Measurements from ENCODE around the gene STIMATE. TPM values are rescaled to one million over a fixed set of nuclear protein-coding genes. Genes with fewer than 3 reads are reported as not detected.

Gene STIMATE
- total RNA-seq, 1 experiment from 2014 or later: 18.0 TPM

- DNase-seq (ENCODE audit: low read depth, low spot score): no peak
- in situ Hi-C loops (cut with HindIII; ENCODE audit: low pct_unique_long_range_greater_than_20kb, low sequenced_read_pairs): no loop called here
Measured at GRCh38 chr3:52904000-52904399, 6.7 kb upstream of the STIMATE start.

DNA sequence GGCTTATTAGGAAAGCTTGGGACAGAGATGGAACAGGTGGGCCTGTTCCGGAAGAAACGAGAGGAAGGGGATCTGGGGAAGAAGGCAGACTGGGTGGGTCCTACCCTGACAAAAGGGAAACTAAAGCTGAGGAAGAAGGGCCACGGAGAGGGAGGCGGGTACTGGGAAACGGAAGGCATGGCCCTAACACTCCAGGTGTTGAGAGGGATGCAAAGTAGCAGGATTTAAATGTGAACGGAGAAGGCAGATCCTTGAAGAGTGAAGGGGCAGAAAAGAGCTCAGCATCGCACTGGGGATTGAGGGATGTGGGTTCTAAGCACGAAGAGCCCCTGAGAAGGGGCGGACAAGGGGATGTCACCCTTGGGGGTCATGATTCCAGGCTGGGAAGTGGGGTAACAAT, 735 bp downstream of the STIMATE start:
- no peak for DNase-seq (ENCODE audit: low read depth, low spot score)
- in situ Hi-C loops (cut with HindIII; ENCODE audit: low pct_unique_long_range_greater_than_20kb, low sequenced_read_pairs): no loop called here

DNA sequence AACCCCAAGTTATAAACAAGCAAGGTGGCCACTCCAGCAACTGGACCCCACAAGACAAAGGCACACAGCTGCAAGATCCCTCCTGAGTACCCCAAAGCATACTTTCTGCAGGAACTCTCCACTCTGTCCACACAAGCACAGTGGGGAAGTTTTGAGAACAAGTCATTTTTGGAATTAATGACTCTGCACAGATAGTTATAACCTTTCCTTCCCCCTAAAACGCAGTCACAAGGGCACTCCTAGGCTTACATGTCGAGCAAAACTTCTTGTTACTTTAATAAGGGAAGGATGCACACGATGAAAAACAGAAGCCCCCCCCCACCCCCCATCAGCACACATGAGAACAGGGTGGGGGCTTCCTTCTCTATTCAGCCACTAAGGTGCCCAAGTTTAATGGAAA, 1.2 kb downstream of the STIMATE start:
- in situ Hi-C loops (cut with HindIII; ENCODE audit: low pct_unique_long_range_greater_than_20kb, low sequenced_read_pairs): no loop called here
- DNase-seq (ENCODE audit: low read depth, low spot score): no peak

DNA sequence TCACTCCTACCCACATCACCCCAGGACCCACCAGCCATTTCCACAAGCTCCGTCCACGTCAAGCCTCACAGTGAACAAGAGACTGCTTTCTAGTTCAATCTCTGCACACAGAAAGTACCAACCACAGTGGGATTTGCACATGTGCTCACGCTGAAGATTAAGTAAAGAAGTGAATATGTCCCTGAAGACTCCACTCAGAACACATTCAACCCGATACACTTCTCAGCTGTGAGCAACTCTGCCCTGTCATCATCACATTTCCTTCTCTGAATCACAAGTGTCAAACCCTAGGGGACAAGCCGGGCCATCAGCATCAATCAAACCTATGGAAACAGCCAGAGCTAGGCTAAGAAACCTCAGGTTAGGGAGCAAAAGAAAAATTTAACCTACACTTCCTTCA, 1.9 kb downstream of the STIMATE start:
- DNase-seq (ENCODE audit: low read depth, low spot score): no peak
- in situ Hi-C loops (cut with HindIII; ENCODE audit: low pct_unique_long_range_greater_than_20kb, low sequenced_read_pairs): no loop called here

DNA sequence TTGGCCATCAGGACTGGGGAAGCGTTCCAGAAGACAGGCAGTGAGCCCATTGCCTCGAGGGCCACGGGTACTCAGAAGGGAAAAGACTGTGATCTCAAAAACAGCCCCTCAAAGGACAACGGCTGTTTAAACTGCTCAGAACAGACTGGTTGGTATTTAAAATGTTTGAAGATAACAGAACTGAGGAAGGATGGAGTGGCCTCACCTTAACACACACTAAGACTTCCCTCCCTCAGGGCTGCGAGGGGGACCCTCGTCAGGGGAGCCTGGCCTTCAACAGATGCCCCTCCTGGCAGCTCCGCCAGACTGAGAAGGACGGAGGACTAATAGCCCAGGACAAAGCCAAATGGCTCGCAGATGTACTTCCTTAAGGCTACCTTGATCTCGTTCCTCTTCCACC, 2.6 kb downstream of the STIMATE start:
- in situ Hi-C loops (cut with HindIII; ENCODE audit: low pct_unique_long_range_greater_than_20kb, low sequenced_read_pairs): no loop called here
- DNase-seq (ENCODE audit: low read depth, low spot score): no peak

GRCh38 chr3:52893723-52894122, 3.6 kb downstream of the STIMATE start:
- in situ Hi-C loops (cut with HindIII; ENCODE audit: low pct_unique_long_range_greater_than_20kb, low sequenced_read_pairs): no loop called here
- no peak for DNase-seq (ENCODE audit: low read depth, low spot score)

DNA sequence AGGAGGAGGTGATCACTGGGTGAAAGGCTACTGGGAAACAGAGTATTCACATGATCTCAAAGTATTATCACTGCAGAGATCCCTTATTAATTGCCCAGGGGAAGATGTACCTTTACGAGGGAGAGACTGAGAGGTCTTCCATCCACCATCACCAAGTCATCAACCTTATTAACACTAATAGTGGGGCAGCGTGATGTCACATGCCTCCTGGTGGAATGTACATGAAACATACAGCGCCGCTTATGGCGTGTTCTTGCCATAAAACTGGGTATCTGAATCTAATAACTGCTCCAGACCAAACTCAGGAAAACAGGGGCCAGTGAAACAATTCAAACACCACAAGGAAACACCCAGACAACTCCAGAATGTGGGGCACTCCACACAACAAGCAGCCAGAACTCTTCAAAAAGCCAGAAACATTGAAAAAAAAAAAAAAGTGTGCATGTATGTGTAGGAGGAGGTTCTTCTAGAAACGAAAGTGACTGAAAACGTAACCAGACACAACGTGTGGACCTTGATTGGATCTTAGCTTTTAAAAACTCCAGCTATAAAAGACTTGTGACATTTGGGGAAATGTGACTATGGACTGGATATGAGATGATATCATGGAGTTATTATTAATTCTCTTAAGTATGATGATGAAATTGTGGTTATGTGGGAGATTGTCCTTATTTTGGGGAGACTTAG, 4.6 kb downstream of the STIMATE start:
- peak; percentile 68 for DNase-seq (ENCODE audit: low read depth, low spot score)
- in situ Hi-C loops (cut with HindIII; ENCODE audit: low pct_unique_long_range_greater_than_20kb, low sequenced_read_pairs): no loop called here

- peak; percentile 64 for DNase-seq (ENCODE audit: low read depth, low spot score)
- in situ Hi-C loops (cut with HindIII; ENCODE audit: low pct_unique_long_range_greater_than_20kb, low sequenced_read_pairs): no loop called here
Measured at GRCh38 chr3:52892290-52892624, 5.1 kb downstream of the STIMATE start.

DNA sequence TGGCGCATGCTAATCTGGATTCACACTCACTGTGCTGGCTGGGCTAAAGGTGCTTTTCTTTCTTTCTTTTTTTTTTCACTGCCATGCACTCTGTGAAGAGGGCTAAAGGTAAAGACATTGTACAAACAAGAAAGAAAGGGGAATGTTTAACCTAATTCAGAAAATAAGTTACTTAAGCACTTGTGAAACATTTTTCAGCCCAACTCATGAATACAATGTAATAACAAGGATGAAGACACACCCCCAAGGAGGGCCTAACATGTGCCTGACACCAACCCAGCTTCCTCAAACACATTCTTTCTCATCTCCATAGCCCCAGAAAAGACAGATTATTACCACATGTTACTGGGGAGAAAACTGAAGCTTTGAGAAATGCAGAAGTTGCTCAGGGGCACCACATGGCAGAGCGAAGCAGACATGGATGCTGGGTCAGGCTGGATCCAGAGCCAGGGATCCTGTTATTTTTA, 5.7 kb downstream of the STIMATE start:
- in situ Hi-C loops (cut with HindIII; ENCODE audit: low pct_unique_long_range_greater_than_20kb, low sequenced_read_pairs): no loop called here
- DNase-seq (ENCODE audit: low read depth, low spot score): no peak

DNA sequence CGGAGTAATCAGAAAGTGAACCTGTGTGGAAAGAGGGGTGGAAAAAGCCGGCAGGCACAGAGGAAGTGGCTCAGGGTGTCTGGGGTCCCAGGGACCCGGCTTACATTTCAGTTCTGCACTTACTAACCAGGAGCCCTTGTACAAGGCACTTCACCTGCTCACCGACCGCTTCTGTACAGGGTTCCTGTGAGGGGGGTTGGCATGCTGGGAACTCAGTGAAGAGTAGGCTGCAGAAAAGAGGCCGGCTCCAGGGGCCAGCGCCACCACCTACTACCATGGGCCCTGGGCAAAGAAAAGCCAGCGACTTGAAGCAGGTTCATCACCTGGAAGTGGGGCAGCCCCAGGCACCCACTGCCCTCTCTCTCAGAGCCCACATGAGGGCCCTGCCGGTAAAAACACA, 6.2 kb downstream of the STIMATE start:
- no peak for DNase-seq (ENCODE audit: low read depth, low spot score)
- in situ Hi-C loops (cut with HindIII; ENCODE audit: low pct_unique_long_range_greater_than_20kb, low sequenced_read_pairs): no loop called here

DNA sequence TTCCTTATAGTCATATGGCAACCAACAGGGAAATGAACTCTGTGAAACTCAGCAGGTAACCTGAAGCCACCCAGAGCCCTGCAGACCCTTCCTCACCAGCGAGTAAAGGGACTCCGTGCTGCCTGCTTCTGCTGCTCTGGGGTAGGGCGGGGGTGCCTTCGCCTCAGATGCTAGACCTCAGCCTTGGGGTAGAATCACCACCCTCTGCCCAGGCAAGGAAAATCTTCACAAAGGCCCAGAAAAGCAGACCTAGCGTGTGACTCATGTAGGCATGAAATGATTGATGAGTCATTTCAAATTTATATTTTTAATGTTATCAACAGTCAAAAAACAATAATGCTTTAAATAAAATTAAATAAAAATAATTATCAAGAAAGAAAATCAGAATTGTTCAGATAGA, 6.6 kb downstream of the STIMATE start:
- in situ Hi-C loops (cut with HindIII; ENCODE audit: low pct_unique_long_range_greater_than_20kb, low sequenced_read_pairs): no loop called here
- no peak for DNase-seq (ENCODE audit: low read depth, low spot score)

DNA sequence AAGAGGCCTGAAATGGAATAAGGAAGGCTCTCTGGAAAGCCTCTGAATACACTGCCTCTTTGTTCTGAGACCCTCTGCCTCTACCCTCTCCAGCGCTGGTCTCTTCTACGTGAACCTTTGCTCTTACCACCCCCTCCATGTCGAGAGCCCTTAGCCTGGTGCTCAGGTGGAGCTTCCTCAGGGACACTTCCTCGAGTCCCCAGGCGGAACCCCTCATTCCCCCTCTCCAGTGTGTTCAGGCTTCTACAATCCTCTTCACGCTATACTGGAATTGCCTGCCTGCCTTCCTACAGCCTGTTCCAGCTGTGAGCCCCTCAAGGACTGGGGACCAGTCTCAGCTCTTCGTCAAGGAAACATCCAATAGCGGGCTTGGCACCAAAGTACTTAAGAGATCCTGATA, 7.4 kb downstream of the STIMATE start:
- no peak for DNase-seq (ENCODE audit: low read depth, low spot score)

GRCh38 chr3:52887166-52887565, 10.2 kb downstream of the STIMATE start:
- DNase-seq (ENCODE audit: low read depth, low spot score): no peak
- in situ Hi-C loops (cut with HindIII; ENCODE audit: low pct_unique_long_range_greater_than_20kb, low sequenced_read_pairs): no loop called here

More for the DNA sequence above, 7.4 kb downstream of the STIMATE start:
- in situ Hi-C loops (cut with HindIII; ENCODE audit: low pct_unique_long_range_greater_than_20kb, low sequenced_read_pairs): no loop called here

DNA sequence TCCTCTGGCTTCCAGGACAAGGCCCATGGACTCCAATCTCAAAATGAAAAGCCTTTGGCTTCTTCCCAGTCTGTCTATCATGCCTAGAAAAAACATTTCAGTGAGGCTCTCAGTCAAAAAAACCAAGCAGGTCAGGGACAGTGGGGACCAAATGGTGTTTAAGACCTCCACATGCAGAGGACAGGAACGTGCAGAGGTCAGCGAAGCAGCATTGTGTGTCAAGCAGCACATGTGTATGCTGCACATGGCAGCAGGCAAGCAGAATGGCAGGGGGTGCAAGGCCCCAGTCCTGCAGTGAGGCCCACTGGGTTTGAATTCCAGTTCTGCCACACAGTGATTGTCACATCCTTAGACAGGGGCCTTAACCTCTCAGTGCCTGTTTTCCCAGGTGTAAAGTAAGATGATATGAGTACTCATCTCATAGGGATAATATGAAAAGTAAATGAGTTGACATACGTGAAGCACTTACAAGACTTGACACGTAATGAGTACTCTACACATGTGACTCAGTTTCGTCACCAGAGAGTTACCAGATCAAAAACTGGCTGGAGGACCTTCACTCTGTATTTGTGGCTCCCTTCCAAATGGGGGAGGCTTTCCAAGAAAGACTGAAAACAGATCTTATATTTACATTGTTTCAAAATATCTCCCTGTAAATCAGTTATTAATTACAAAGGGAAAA, 11.2 kb downstream of the STIMATE start:
- DNase-seq (ENCODE audit: low read depth, low spot score): no peak
- in situ Hi-C loops (cut with HindIII; ENCODE audit: low pct_unique_long_range_greater_than_20kb, low sequenced_read_pairs): no loop called here

- DNase-seq (ENCODE audit: low read depth, low spot score): no peak
- in situ Hi-C loops (cut with HindIII; ENCODE audit: low pct_unique_long_range_greater_than_20kb, low sequenced_read_pairs): no loop called here
Measured at GRCh38 chr3:52882377-52882776, 15.0 kb downstream of the STIMATE start.

DNA sequence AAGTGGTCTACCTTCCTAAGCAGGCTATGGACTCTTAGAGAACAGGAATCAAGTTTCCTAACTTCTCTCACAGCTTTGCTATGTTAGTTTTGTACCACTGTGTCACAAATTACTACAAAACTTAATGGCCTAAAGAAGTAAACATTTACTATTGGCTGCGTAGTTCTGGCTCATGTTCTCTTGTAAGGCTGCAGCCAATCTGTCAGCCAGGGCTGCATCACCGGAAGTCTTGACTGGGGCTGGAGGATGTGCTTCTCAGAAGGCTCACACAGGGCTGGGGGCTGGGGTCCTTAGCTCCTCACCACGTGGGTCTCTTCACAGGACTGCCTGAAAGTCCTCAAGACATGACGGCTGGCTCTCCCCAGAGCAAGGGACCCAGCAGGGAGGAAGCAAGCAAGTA, 15.5 kb downstream of the STIMATE start:
- no peak for DNase-seq (ENCODE audit: low read depth, low spot score)
- in situ Hi-C loops (cut with HindIII; ENCODE audit: low pct_unique_long_range_greater_than_20kb, low sequenced_read_pairs): no loop called here

GRCh38 chr3:52880474-52880873, 16.9 kb downstream of the STIMATE start:
- DNase-seq (ENCODE audit: low read depth, low spot score): no peak
- in situ Hi-C loops (cut with HindIII; ENCODE audit: low pct_unique_long_range_greater_than_20kb, low sequenced_read_pairs): no loop called here

DNA sequence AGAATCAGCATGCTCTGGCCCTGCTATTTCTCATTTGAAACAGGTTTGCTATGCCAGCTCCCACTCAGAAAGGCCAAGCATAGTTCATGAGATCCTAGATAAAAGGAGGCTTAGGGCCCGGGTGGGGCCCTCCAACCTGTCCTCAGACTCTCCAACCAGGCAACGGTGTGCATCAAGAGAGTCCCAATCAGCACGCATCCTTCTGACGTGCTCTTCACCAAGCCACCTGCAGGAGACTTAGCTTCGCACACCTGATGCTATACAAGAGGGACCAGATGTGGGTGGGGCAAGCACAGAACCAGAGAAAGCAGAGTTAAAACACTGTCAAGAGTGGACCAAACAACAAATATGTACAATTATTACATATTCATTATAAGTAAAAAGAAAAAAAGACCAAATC, 17.3 kb downstream of the STIMATE start:
- in situ Hi-C loops (cut with HindIII; ENCODE audit: low pct_unique_long_range_greater_than_20kb, low sequenced_read_pairs): no loop called here
- DNase-seq (ENCODE audit: low read depth, low spot score): no peak

GRCh38 chr3:52879581-52879980, 17.8 kb downstream of the STIMATE start:
- DNase-seq (ENCODE audit: low read depth, low spot score): no peak
- in situ Hi-C loops (cut with HindIII; ENCODE audit: low pct_unique_long_range_greater_than_20kb, low sequenced_read_pairs): no loop called here

All from SK-MEL-5 (cell line).